Eye (tissue), 1 donor: ENCODE data around the gene TP73.

Source experiments
- DNase-seq: peaks from one replicate; pipeline ENCODE4 v3.0.0-alpha.2; 2015

TP73 gene

DNA sequence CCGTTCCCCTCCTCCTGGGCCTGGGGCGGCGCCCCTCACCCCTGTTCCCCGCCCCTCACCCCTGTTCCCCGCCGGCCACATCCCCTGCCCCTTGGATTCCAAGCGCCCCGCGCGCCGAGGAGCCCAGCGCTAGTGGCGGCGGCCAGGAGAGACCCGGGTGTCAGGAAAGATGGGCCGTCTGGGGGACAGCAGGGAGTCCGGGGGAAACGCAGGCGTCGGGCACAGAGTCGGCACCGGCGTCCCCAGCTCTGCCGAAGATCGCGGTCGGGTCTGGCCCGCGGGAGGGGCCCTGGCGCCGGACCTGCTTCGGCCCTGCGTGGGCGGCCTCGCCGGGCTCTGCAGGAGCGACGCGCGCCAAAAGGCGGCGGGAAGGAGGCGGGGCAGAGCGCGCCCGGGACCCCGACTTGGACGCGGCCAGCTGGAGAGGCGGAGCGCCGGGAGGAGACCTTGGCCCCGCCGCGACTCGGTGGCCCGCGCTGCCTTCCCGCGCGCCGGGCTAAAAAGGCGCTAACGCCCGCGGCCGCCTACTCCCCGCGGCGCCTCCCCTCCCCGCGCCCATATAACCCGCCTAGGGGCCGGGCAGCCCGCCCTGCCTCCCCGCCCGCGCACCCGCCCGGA is at the start of gene TP73:
Gene TP73 (plus strand): TSS at position 587 of the 618 bp plus-strand sequence. CDS start 29,850 bp downstream, outside the sequence.
- DNase-seq = peak; percentile 60

- no peak for DNase-seq
Measured at GRCh38 chr1:3603156-3603555, 49.2 kb upstream of the TP73 start.

- no peak for DNase-seq
Measured at GRCh38 chr1:3603571-3604467, 48.5 kb upstream of the TP73 start.

- DNase-seq = no peak
Measured at GRCh38 chr1:3604468-3604974, 47.8 kb upstream of the TP73 start.

DNA sequence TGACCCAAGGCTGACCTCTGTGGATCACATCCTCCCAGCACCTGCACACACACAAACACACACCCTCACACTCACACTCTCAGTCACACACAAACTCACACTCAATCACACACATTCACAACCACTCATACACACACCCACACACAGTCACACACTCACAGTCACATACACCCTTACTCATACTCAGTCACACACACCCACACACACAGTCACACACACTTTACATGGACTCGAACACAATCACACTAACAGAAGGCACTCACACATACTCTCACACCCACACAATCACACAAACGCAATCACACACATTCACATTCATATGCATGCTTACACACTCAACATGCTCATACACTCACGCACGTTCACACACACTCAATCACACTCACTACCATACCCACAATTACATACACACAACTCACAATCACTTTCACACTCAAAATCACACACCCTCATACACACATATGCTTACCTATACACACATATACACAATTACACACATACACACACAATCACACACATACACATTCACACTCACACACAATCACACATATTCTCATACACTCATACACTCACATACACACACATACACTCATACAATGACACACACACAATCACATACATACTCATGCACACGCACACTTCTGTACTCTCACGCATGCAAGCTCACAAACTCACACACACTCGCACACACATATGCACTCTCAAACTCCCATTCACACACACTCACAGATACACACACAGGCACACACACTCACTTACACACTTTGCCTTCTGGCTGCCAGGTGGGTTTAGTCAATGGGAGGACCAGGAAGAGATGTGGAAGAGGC is 47.1 kb upstream of the TP73 start:
- DNase-seq = no peak

DNA sequence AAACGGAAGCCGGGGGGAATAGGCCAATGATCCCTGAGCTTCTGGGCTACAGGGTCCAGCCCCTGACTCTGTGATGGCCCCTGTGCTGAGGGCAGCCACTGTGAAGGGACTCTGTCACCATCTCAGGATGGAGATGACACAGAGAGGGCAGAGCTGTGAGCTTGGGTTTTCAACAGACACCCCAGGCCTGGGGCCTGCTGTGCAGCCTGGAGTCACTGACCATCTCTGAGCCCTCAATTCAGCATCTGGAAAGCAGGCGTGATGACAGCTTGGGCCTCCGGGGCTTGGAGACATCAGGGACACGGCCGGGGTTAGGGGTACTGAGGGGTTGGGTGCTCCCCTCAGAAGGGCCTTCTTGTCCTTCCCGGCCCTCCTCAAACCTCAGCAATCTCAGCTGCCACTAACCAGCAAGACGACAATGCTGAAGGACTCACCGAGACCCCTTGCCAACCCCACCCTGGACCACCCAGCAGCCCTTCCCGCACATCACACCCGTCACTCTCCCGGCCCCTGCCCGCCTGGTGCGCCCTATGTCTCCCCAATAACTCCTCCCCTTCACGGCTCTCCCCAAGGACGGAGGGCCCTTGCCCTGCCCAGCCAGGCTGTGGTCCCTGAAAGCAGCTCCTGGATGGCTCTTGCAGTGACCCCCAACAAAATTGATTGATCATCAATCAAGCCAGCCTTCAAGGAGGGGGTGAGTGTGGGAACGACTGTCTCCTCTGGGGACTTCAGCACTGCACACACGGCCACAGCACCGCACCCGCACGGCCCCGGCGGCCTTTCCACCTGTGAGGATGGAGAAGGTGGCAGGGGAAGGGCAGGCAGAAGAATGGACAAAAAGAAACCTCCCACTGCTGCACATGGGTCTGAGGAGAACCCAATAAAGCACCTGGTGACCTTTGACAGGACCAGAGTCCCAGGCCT is 45.3 kb upstream of the TP73 start:
- no peak for DNase-seq

GRCh38 chr1:3607703-3608065 is 44.6 kb upstream of the TP73 start:
- peak; percentile 55 for DNase-seq

GRCh38 chr1:3608154-3608553 is 44.2 kb upstream of the TP73 start:
- peak; percentile 24 for DNase-seq

DNA sequence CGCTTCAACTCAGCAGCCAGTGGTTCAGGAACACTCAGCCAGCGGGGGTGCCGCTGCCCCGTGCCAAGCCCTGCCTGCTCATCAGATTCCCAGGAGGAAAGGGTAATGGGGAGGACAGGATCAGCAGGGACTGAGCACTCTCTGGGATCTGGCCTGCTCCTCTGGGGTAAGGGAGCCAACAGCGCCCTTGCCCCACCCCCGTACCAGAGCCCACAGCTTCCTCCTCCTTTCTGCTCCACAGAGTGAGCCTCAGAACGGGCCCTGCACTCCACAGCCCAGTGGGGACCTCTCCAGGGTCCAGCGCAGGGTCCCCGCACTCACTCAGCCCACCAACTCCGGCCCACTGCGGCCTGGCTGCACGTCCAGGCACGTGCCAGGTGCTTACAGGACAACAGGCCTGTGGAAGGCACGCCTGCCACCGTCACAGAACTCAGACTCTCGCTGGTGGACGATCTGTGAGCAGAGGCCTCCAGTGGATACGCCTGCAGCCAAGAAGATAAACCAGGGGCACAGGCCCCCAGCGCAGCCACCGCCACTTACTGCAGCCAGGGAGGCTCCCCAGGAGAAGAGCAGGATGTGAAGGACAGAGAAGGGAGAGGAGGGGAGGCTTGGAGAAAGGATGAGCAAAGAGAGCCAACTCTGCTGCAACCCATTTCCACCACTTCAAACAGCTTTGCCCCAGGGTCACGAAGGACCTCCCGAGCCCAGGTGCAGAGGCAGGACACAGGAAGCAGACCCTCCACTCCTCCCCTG is 43.1 kb upstream of the TP73 start:
- DNase-seq = peak; percentile 21

DNA sequence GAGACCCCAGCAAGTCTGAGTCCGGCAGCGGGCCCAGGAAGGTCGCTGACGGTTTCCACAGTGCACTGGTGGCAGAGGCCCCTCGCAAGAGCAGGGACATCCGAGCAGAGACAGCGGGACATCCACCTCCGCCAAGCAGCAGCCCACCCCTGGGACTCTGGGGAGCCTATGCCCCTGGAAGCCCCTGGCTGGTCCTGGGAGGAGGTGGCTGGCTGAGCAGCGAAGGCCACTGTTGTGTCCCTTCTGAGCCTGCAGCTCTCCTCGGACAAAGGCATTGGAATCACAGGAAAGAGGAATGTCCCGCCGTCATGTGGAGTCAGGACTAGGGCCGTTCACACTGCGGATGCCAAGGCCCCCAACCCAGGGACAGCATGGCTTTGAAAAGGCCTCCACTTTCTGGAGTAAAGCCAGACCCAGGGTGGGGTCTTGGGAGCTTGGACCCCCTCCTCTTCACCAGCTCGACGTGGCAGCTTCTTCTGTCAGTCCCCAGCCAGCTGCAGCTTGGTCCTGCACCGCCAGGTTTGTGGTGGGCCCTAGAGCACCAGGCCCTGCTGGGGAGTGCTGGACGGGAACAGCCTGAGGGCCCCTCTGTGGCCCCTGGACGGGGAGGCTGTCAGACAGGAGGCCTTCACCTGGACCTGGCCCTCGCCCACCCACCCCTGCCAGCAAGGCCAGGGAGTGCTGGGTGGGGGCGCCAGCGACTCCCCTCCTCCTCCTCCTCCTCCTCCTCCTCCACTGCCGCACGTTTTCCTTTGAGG is 42.4 kb upstream of the TP73 start:
- DNase-seq = peak; percentile 47

DNA sequence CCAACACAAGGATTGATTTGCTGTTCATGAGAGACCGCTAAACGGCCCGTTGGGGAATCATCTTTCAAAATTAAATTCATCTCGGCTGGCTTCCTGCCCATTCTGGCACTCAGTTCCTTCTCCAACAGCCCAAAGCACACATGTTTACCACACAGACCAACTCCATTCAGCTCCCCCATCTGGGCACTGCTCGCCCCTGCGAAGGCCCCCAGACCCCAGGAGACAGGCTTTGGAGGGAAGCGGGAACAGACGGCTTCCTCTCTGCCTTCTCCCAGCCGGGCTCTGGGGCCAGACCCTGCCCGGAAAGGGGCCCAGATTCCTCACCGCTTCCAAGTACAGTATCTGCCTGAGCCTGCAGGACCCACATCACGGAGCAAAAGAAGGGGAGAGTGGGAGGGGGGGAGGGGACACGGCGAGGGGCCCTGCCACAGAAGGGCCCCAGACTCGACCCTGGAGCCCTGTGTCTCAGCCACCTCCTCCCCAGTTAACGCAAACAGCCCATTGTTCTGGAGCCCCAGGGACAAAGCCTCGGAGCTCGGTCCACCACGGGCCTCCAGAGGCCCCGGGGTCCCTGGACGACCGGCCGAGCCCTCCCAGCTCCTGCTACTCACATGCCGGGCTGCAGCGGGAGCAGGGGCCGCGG is 41.7 kb upstream of the TP73 start:
- peak; percentile 88 for DNase-seq

GRCh38 chr1:3611170-3612019 is 40.9 kb upstream of the TP73 start, which contains the start of gene MEGF6:
Gene MEGF6, minus strand, starts transcription at chr1:3611508. Its CDS starts 240 bp downstream, at chr1:3611268.
- DNase-seq = peak; percentile 93

DNA sequence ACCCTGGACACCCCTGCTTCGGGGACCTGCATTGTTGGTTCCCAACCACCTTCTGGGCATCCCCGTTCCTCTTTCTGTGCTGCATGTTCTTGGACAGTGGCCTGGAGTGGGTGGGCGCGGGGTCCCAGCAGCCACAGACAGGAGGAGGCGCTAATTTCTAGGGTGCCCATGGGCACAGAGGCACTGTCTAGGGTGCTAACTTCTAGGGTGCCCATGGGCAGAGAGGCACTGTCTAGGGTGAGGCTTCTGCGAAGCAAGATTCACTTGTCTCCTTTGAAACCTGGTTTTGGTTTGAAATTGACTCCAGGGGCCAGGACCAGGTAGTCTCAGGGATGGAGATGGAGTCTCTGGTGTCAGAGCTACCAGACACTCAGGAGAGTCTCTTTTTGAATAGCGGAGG is 40.2 kb upstream of the TP73 start:
- no peak for DNase-seq

- peak; percentile 37 for DNase-seq
Measured at GRCh38 chr1:3614755-3615742, 37.3 kb upstream of the TP73 start.

GRCh38 chr1:3616861-3617260 is 35.5 kb upstream of the TP73 start:
- DNase-seq = no peak

DNA sequence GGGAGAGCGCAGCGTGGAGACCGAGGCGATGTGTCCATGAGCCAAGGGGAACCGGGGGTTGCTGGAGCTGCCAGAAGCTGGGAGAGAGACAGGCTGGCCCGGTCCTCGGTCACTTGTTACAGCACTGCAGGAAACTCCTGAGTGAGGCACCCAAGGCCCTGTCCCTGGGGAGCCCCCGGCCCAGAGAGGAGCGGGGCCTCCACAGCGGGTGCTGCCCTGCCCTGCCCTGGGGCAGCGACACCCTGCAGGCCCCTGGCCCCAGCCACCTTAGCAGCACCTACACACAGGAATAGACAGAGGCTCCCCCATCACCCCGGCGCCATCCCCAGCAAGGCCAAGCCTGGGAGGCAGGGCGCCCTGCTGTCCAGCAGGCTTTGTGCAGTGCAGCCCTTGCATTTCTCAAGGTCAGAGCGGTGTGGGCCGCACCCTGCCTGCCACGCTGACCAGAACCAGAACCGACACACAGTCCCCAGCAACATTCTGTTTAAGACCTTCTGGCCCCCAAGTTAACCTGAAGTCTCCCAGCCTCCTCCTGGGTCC is 34.4 kb upstream of the TP73 start:
- no peak for DNase-seq

- DNase-seq = no peak
Measured at GRCh38 chr1:3618531-3618880, 33.8 kb upstream of the TP73 start.
